ENCODE data around the gene RBFOX1.

DNA sequence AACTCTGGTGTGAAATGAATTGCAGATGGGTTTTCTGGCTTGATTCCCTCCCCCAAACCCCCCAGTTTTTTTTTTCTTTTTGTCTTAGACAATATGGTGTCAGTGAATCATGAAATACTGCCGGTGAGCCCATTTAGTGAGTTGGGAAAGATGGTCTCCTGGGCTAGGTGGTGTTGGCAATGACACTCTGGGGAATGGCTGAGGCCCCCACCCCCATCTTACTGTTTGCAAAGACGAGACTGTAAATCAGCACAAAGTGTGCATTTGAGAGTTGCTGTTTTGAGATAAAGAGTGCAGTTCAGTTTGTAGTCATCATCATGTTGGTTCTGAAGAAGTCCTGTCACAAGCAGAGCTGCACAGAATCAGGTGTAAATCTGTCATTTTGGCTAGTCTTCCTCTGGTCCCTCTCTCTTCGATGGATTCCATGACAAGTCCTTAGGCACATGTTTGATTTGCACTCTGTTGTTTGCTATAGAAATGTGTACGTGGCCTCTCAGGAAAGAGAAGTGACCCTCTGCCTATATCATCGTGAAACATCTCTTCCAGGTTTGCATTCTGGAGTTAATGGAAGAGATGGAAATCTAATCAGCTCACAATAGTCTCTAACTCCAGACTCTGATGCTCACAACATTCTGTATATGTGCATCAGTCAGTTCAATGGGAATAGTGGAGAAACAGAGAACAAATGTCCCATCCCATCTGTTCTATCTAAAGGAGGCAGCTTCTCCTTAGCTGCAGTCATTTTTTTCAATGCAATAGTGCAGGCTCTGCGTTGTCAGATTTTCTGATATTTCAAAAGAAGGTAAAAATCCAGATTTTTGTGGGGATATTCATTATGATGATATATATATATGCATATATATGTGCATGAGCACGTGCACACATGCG lies 34.6 kb downstream of the RBFOX1 start:
- TF ChIP-seq, protein P1, sequence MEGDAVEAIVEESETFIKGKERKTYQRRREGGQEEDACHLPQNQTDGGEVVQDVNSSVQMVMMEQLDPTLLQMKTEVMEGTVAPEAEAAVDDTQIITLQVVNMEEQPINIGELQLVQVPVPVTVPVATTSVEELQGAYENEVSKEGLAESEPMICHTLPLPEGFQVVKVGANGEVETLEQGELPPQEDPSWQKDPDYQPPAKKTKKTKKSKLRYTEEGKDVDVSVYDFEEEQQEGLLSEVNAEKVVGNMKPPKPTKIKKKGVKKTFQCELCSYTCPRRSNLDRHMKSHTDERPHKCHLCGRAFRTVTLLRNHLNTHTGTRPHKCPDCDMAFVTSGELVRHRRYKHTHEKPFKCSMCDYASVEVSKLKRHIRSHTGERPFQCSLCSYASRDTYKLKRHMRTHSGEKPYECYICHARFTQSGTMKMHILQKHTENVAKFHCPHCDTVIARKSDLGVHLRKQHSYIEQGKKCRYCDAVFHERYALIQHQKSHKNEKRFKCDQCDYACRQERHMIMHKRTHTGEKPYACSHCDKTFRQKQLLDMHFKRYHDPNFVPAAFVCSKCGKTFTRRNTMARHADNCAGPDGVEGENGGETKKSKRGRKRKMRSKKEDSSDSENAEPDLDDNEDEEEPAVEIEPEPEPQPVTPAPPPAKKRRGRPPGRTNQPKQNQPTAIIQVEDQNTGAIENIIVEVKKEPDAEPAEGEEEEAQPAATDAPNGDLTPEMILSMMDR (conservative IDR thresholded peaks at IDR 0.05; ENCODE audit: low read length), result no peak
- no peak for TF ChIP-seq EZH2phosphoT487 (IDR thresholded peaks at IDR 0.05; ENCODE audit: borderline replicate concordance)
